22Rv1 (cell line): ENCODE measurements around the gene NIPAL4.

Source experiments
- H3K27ac ChIP-seq: fragments of 450-650 bp; 2 replicates; pipeline ENCODE4 v1.5.1; 2017
- CTCF ChIP-seq: fragments of 450-650 bp; IDR thresholded peaks from 2 replicates; pipeline ENCODE4 v1.5.1; 2017; ENCODE audit warnings: mild to moderate bottlenecking
- ZFX ChIP-seq: fragments of 450-650 bp; IDR thresholded peaks from 2 replicates; pipeline ENCODE4 v1.6.1; 2017; ENCODE audit warnings: antibody characterized with exemption, borderline replicate concordance

The NIPAL4 gene

GRCh38 chr5:157523976-157524375 lies 64.0 kb downstream of the NIPAL4 start:
- H3K27ac ChIP-seq: no peak overlapping the region
- TF ChIP-seq CTCF: no peak
- no peak for TF ChIP-seq ZFX
